DMS53 treated with DMSO at 0.1 percent for 48 hours (cell line): ENCODE results near the gene WDR72.
"Not testable (repeated sequence)": the region's sequence is repeated elsewhere in the genome, so short reads cannot be mapped to it uniquely, and the experiment has no call there.

ENCODE experiments used
- DNase-seq: peaks from one replicate; lab custom pipeline; 2025; ENCODE audit not compliant: unreplicated experiment; lab: John Stamatoyannopoulos, UW

Gene WDR72

GRCh38 chr15:53759411-53759931 is at the start of gene WDR72:
Gene WDR72 (minus strand): TSS chr15:53759663. CDS start chr15:53733149, 26,514 bp downstream.
- DNase-seq, result peak; percentile 5

GRCh38 chr15:53808058-53808706 is 48.7 kb upstream of the WDR72 start:
- peak; percentile 17 for DNase-seq

GRCh38 chr15:53807501-53807900 is 48.0 kb upstream of the WDR72 start:
- DNase-seq, result no peak

GRCh38 chr15:53802672-53803071 is 43.2 kb upstream of the WDR72 start:
- no peak for DNase-seq

- no peak for DNase-seq
These were observed 32.1 kb upstream of the WDR72 start for GRCh38 chr15:53791581-53791980.

GRCh38 chr15:53789654-53790375 is 30.4 kb upstream of the WDR72 start:
- no peak for DNase-seq

GRCh38 chr15:53786401-53786800 is 26.9 kb upstream of the WDR72 start:
- DNase-seq, result no peak

- not testable (repeated sequence) for DNase-seq
These were observed 25.8 kb upstream of the WDR72 start for GRCh38 chr15:53785241-53785640.

- DNase-seq, result no peak
These were observed 3.5 kb upstream of the WDR72 start for GRCh38 chr15:53762916-53763315.

- DNase-seq, result no peak
These were observed 1.1 kb downstream of the WDR72 start for GRCh38 chr15:53758412-53758811.

- DNase-seq, result no peak
These were observed 1.6 kb downstream of the WDR72 start for GRCh38 chr15:53757906-53758305.

- DNase-seq, result peak; percentile 13
These were observed 5.7 kb downstream of the WDR72 start for GRCh38 chr15:53753813-53754212.

- DNase-seq, result no peak
These were observed 7.1 kb downstream of the WDR72 start for GRCh38 chr15:53752406-53752805.

GRCh38 chr15:53747501-53748068 is 11.9 kb downstream of the WDR72 start:
- no peak for DNase-seq

GRCh38 chr15:53746101-53746500 is 13.4 kb downstream of the WDR72 start:
- DNase-seq, result peak; percentile 14

- DNase-seq, result no peak
These were observed 19.8 kb downstream of the WDR72 start for GRCh38 chr15:53739651-53740050.

GRCh38 chr15:53739187-53739586 is 20.3 kb downstream of the WDR72 start:
- no peak for DNase-seq

GRCh38 chr15:53721334-53722087 is 38.0 kb downstream of the WDR72 start:
- DNase-seq, result no peak

- DNase-seq, result peak; percentile 18
These were observed 42.3 kb downstream of the WDR72 start for GRCh38 chr15:53716909-53717876.

GRCh38 chr15:53713218-53713617 is 46.2 kb downstream of the WDR72 start:
- no peak for DNase-seq
